SK-N-SH (cell line): ENCODE data around the gene FAAP20. TPM values are rescaled to one million over a fixed set of nuclear protein-coding genes. Genes with fewer than 3 reads are reported as not detected.

Experiments used
- CTCF ChIA-PET: fragments of 300-600, 350-600 bp; formaldehyde crosslinking; extraction: SDS; loops from one replicate; lab custom pipeline; 2021; lab: Yijun Ruan, JAX
- POLR2A ChIA-PET: fragments of 350-600 bp; sonication (Branson Sonifier 250); formaldehyde crosslinking; extraction: SDS; loops from one replicate; lab custom pipeline; 2020; ENCODE audit warnings: antibody characterized with exemption, inconsistent platforms; lab: Yijun Ruan, JAX
- DNase-seq: peaks from one replicate; pipeline ENCODE4 v3.0.0; 2012
- H2AFZ ChIP-seq: fragments of 200-600 bp; sonication (generic); 2 replicates; pipeline ENCODE4 v1.8.1; 2016; ENCODE audit warnings: antibody characterized with exemption, mild to moderate bottlenecking, low read depth
- H3F3A ChIP-seq: fragments of 200-600 bp; sonication (generic); replicated peaks from 2 replicates; pipeline ENCODE3; 2016; ENCODE audit warnings: antibody characterized with exemption, mild to moderate bottlenecking; ENCODE audit not compliant: insufficient read depth
- H3K27ac ChIP-seq, 2 experiments: fragments of 200-500 bp in 1 of 2; fragments of 200-600 bp in 1 of 2; sonication (Bioruptor generic) in 1 of 2; sonication (generic), shearing (Covaris generic) in 1 of 2; 2 replicates each; pipeline versions ENCODE4 v1.5.1 to v1.6.1; 2014 to 2016; ENCODE audit warnings: low read depth in 2 of 2, inconsistent platforms in 1 of 2, low read length in 1 of 2, mild to moderate bottlenecking in 1 of 2, mixed read lengths in 1 of 2
- H3K27me3 ChIP-seq: fragments of 200-600 bp; sonication (generic), shearing (Covaris generic); 2 replicates; pipeline ENCODE4 v1.6.1; 2016; ENCODE audit warnings: mixed run types; ENCODE audit not compliant: insufficient read depth
- H3K36me3 ChIP-seq, 2 experiments: fragments of 200-500 bp in 1 of 2; fragments of 200-600 bp in 1 of 2; sonication (Bioruptor generic) in 1 of 2; sonication (generic) in 1 of 2; replicated peaks in 1 of 2; 2 replicates each; pipeline versions ENCODE3 to v1.5.1; 2014 to 2016; ENCODE audit warnings: low read length in 1 of 2, mild to moderate bottlenecking in 1 of 2; ENCODE audit not compliant: insufficient read depth in 2 of 2, control insufficient read depth in 1 of 2
- H3K4me1 ChIP-seq, 2 experiments: fragments of 200-500 bp in 1 of 2; fragments of 200-600 bp in 1 of 2; sonication (Bioruptor generic) in 1 of 2; sonication (generic), shearing (Covaris generic) in 1 of 2; 2 replicates each; pipeline versions ENCODE4 v1.5.1 to v1.6.1; 2014 to 2016; ENCODE audit warnings: low read depth in 1 of 2, low read length in 1 of 2, mixed run types in 1 of 2; ENCODE audit not compliant: insufficient read depth in 2 of 2, control insufficient read depth in 1 of 2
- H3K4me2 ChIP-seq: fragments of 200-600 bp; sonication (generic), shearing (Covaris generic); 2 replicates; pipeline ENCODE4 v1.6.1; 2017; ENCODE audit warnings: mixed run types
- H3K4me3 ChIP-seq, 2 experiments: fragments of 200-500 bp in 1 of 2; fragments of 200-600 bp in 1 of 2; sonication (Bioruptor generic) in 1 of 2; sonication (generic), shearing (Covaris generic) in 1 of 2; 2 replicates each; pipeline versions ENCODE4 v1.5.1 to v1.8.1; 2014 to 2016; ENCODE audit warnings: low read depth in 2 of 2, inconsistent platforms in 1 of 2, low read length in 1 of 2, mild to moderate bottlenecking in 1 of 2, mixed read lengths in 1 of 2, moderate library complexity in 1 of 2
- H3K79me2 ChIP-seq: fragments of 200-600 bp; sonication (generic); 2 replicates; pipeline ENCODE4 v1.8.1; 2017; ENCODE audit warnings: mild to moderate bottlenecking; ENCODE audit not compliant: insufficient read depth
- H3K9ac ChIP-seq: fragments of 200-600 bp; sonication (generic); 2 replicates; pipeline ENCODE4 v1.6.1; 2017; ENCODE audit warnings: mixed run types
- H3K9me2 ChIP-seq: fragments of 200-600 bp; sonication (generic); 2 replicates; pipeline ENCODE4 v1.6.1; 2017; ENCODE audit warnings: mixed run types
- H3K9me3 ChIP-seq: fragments of 200-600 bp; sonication (generic); 2 replicates; pipeline ENCODE4 v1.6.1; 2017; ENCODE audit warnings: mixed run types, mild to moderate bottlenecking, moderate library complexity
- H4K20me1 ChIP-seq: fragments of 200-600 bp; sonication (generic); 2 replicates; pipeline ENCODE4 v1.6.1; 2017; ENCODE audit warnings: mild to moderate bottlenecking, mixed run types; ENCODE audit not compliant: insufficient read depth
- FOSL2 ChIP-seq: IDR thresholded peaks from 2 replicates; pipeline ENCODE4 v1.4.0; 2012; ENCODE audit warnings: low read depth, mild to moderate bottlenecking, moderate library complexity, borderline replicate concordance
- FOXM1 ChIP-seq: IDR thresholded peaks from 2 replicates; pipeline ENCODE4 v1.4.0; 2012; ENCODE audit warnings: low read depth, mild to moderate bottlenecking
- MEF2A ChIP-seq: IDR thresholded peaks from 2 replicates; pipeline ENCODE4 v1.4.0; 2012; ENCODE audit warnings: low read depth, borderline replicate concordance
- MXI1 ChIP-seq: IDR thresholded peaks from 2 replicates; pipeline ENCODE4 v1.6.1; 2012; ENCODE audit warnings: mild to moderate bottlenecking, low read depth, low read length, improper control_type of control experiment
- PBX3 ChIP-seq: IDR thresholded peaks from 2 replicates; pipeline ENCODE4; 2012
- USF1 ChIP-seq: IDR thresholded peaks from 2 replicates; pipeline ENCODE4 v1.4.0; 2012; ENCODE audit warnings: low read depth, borderline replicate concordance
- WGBS: methylation state at CpG from one replicate; pipeline ENCODE4 v1.1.6; 2017; ENCODE audit warnings: low lambda C conversion rate; 5-methylcytosine and 5-hydroxymethylcytosine counted together
- polyA plus RNA-seq, 3 experiments: library from polyadenylated mRNA; depleted of rRNA; stranded (reverse); fragments of >200 nt; gene quantifications; 2 replicates each; pipeline ENCODE4 v1.2.3, GENCODE V29; 2012

The FAAP20 gene
- polyA plus RNA-seq, 1 of the 3 experiments (the other 2 are of a cell fraction): 58.3 TPM

GRCh38 chr1:2185880-2186855, 8.4 kb downstream of the FAAP20 start:
- Histone ChIP-seq H3K79me2 (peaks cover 19% of the 10 kb centered on the region; the same call in 1 of the 2 replicates), H3K27ac (no peak overlapping the region), H2AFZ (no peak overlapping the region), H3K9ac (no peak overlapping the region), H3K4me3 (no peak overlapping the region), H3K4me2 (no peak overlapping the region), H3K9me3 (no peaks in the 10 kb centered on the region), H3F3A (peaks cover 4% of the 10 kb centered on the region), H3K27me3 (no peaks in the 10 kb centered on the region), H4K20me1 (no peaks in the 10 kb centered on the region), H3K9me2 (no peaks in the 10 kb centered on the region), H3K36me3 (peaks cover 0 to 32% of the 10 kb centered on the region in 2 experiments), H3K4me1 (peaks cover 0 to 20% of the 10 kb centered on the region in 2 experiments; a peak in 1 of 4 replicates)
- DNase-seq: no peak
- WGBS: 95% methylated on average over 29 of the region's 38 CpGs
- POLR2A ChIA-PET: interaction anchor here (0.9 kb wide), 1 partner anchor 11 kb away, joined by 4 read pairs; no protein-coding TSS in a partner anchor
- CTCF ChIA-PET: interaction anchor here (1.4 to 4.6 kb wide), 2 partner anchors 9 to 12 kb away, joined by 5 to 32 read pairs; no protein-coding TSS in a partner anchor
- TF ChIP-seq MXI1 (no peak), FOXM1 (no peak), FOSL2 (no peak)

- no peak overlapping the region for H3K4me3 ChIP-seq
- CTCF ChIA-PET: interaction anchor here (4.6 kb wide), 1 partner anchor 11 kb away, joined by 32 read pairs; no protein-coding TSS in a partner anchor
Observed at GRCh38 chr1:2184934-2185333, 9.6 kb downstream of the FAAP20 start.

GRCh38 chr1:2184531-2184930, 10.0 kb downstream of the FAAP20 start:
- H3K27me3 ChIP-seq: no peaks in the 10 kb centered on the region
- H3K27ac ChIP-seq: no peak overlapping the region
- H3K9me2 ChIP-seq: no peaks in the 10 kb centered on the region
- no peaks in the 10 kb centered on the region for H3K9me3 ChIP-seq
- CTCF ChIA-PET: interaction anchor here (4.6 kb wide), 1 partner anchor 10 kb away, joined by 32 read pairs; no protein-coding TSS in a partner anchor
- H3K4me2 ChIP-seq: no peak overlapping the region
- no peak overlapping the region for H3K4me3 ChIP-seq
- H3F3A ChIP-seq: peaks cover 4% of the 10 kb centered on the region
- H3K79me2 ChIP-seq: peaks cover 10% of the 10 kb centered on the region; the same call in 1 of the 2 replicates
- no peaks in the 10 kb centered on the region for H4K20me1 ChIP-seq
- no peak overlapping the region for H2AFZ ChIP-seq
- WGBS: 96% methylated on average over 11 of the region's 18 CpGs
- TF ChIP-seq USF1: no peak
- POLR2A ChIA-PET: no interaction called here
- peaks cover 0 to 32% of the 10 kb centered on the region in 2 experiments for H3K36me3 ChIP-seq
- DNase-seq: no peak
- no peak overlapping the region for H3K9ac ChIP-seq
- peaks cover 0 to 4% of the 10 kb centered on the region in 2 experiments; a peak in 1 of 4 replicates for H3K4me1 ChIP-seq

More at GRCh38 chr1:2184934-2185333, 9.6 kb downstream of the FAAP20 start:
- TF ChIP-seq PBX3: no peak
- no peak for TF ChIP-seq MEF2A
- Histone ChIP-seq H4K20me1 (no peaks in the 10 kb centered on the region), H3K4me2 (no peak overlapping the region), H2AFZ (no peak overlapping the region), H3K79me2 (peaks cover 10% of the 10 kb centered on the region; the same call in 1 of the 2 replicates), H3K27me3 (no peaks in the 10 kb centered on the region), H3K4me1 (peaks cover 0 to 7% of the 10 kb centered on the region in 2 experiments; a peak in 1 of 4 replicates), H3K9me2 (no peaks in the 10 kb centered on the region), H3F3A (peaks cover 4% of the 10 kb centered on the region), H3K9me3 (no peaks in the 10 kb centered on the region), H3K9ac (no peak overlapping the region), H3K27ac (no peak overlapping the region), H3K36me3 (peaks cover 0 to 32% of the 10 kb centered on the region in 2 experiments)
- no peak for DNase-seq
- POLR2A ChIA-PET: interaction anchor here (0.9 kb wide), 1 partner anchor 10 kb away, joined by 4 read pairs; no protein-coding TSS in a partner anchor
- 97% methylated on average over 28 of the region's 33 CpGs for WGBS
